ENCODE data around the gene LPIN1. TPM values are rescaled to one million over a fixed set of nuclear protein-coding genes. Genes with fewer than 3 reads are reported as not detected.

Gene LPIN1
- total and polyA plus RNA-seq, 7 experiments from 2014 or later, result 25.5 to 88.1 (median 70.6) TPM

GRCh38 chr2:11876889-11877288 is 130.5 kb downstream of the LPIN1 start:
- H3K36me3 Mint-ChIP-seq, result no peaks in the 10 kb centered on the region
- ChIA-PET POLR2A (no interaction called here), CTCF (no interaction called here)
- H3K27me3 Mint-ChIP-seq, result peaks cover 0 to 14% (median 0%) of the 10 kb centered on the region in 5 donors
- Histone ChIP-seq H3K4me3 (ENCODE audit: low read length) (no peak overlapping the region), H3K4me1 (ENCODE audit: control insufficient read depth in 2 of 2, insufficient read depth in 2 of 2, low read length in 2 of 2) (no peaks in the 10 kb centered on the region), H3K27me3 (ENCODE audit: control insufficient read depth in 2 of 2, insufficient read depth in 2 of 2, low read length in 2 of 2) (no peaks in the 10 kb centered on the region), H3K36me3 (ENCODE audit: control insufficient read depth in 2 of 3, insufficient read depth in 3 of 3, low read length in 3 of 3) (no peaks in the 10 kb centered on the region), H3K27ac (ENCODE audit: low read depth, low read length) (no peak overlapping the region), H3K9me3 (ENCODE audit: control insufficient read depth in 2 of 3, low read length in 3 of 3) (no peaks in the 10 kb centered on the region)
- peaks cover 0 to 4% (median 0%) of the 10 kb centered on the region in 11 donors for H3K9me3 Mint-ChIP-seq
- no peak overlapping the region for H3K4me3 Mint-ChIP-seq
- ATAC-seq (no peak), DNase-seq (no peak)
- H3K4me1 Mint-ChIP-seq, result peaks cover 2 to 20% (median 13%) of the 10 kb centered on the region in 7 donors
- H3K27ac Mint-ChIP-seq, result peak overlapping the region in 1 of 9 donors; percentile 53
- intact Hi-C loops (cut with micrococcal nuclease), result no loop called here

Small RNA genes lying within 50 kb of the gene (microRNA-seq; reads per million reads assigned to microRNA genes)
- gene MIR4262 (ENCODE audit: borderline microRNAs expressed), result not detected
- gene MIR548S (ENCODE audit: borderline microRNAs expressed), result not detected

Other genes with a start within 250 kb of the LPIN1 start
- under 1 TPM in 4 of 5 experiments, not detected in 1; 0.14 to 0.82 (median 0.25) TPM for gene GREB1, start 212.6 kb upstream of the LPIN1 start, total RNA-seq
- gene GREB1, start 212.6 kb upstream of the LPIN1 start, polyA plus RNA-seq, result not detected
- gene NTSR2, start 76.4 kb upstream of the LPIN1 start, total RNA-seq, result not detected
- gene NTSR2, start 76.4 kb upstream of the LPIN1 start, polyA plus RNA-seq, result not detected